Spleen (tissue), 7 donors: ENCODE data around the gene MPDU1.

Source experiments
- POLR2A ChIP-seq, 3 donors: fragments of 450-650 bp; IDR thresholded peaks; one replicate each; pipeline ENCODE4 v1.5.1; 2017; ENCODE audit warnings: antibody characterized with exemption in 3 of 3, mild to moderate bottlenecking in 1 of 3
- TF ChIP-seq, protein P1 (sequence below), 11 experiments: fragments of 200-600 bp in 7 of 11; fragments of 450-650 bp in 4 of 11; sonication (generic) in 4 of 11; IDR thresholded peaks in 8 of 11; conservative IDR thresholded peaks in 3 of 11; 1 replicate in 7 of 11; 2 replicates in 4 of 11; pipeline versions ENCODE4 v1.4.0 to v1.8.0; 2016 to 2021; ENCODE audit warnings: antibody characterized with exemption in 11 of 11, inconsistent platforms in 4 of 11, mild to moderate bottlenecking in 1 of 11
- donor health status: DM: no; HTN: no; CAD: no; lungs with moderate emphysema.
- donor health status: DM: no; HTN: no; CAD: no.
- donor health status: DM: no; HTN: no; CAD: no.

DNA sequence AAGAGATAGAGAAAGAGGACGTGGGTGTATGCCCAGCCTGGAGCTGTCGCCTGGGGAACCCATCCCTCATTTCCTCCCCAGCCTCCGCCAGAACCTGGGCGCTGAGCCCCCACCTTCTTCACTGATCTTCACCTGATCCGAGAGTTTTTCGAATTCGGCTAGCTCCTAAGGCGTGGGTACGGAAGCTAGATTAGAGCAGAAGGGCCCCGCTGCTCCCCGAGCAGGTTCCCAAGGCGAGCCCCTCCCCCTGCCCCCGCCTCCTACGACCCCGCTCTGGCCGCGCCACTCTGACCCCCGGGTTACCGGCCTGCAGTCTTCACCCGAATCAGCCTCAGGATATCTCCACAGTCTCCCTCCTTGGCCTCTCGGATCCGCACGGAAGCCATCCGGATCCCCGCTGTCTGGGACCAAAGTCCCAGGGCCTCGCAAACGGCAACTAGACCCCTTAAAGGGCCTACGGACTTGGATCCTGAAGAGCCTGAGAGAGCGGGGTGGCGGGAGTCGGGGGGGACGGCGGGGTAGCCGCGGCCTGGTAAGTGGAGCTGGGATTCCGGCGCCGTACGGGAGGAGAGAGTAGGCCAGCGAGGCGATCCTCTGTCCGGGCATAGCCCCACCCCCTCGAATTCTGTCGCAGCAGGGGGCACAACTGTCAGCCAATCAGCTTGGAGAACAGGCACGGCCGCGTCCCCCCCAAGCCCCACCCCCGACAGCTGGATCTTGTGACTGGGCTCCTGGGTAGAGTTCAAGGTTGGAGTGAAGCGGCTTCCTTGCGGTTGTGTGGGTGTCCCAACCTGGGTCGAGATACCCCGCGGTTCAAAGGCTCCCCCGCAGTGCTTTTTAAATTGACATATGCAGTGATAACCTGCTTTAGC lies 43.8 kb downstream of the MPDU1 start, which contains the start of gene SAT2:
- TF ChIP-seq POLR2A (IDR thresholded peaks at IDR 0.05) = peak in 2 of 3 donors; percentile 8 to 68
- TF ChIP-seq, protein P1, sequence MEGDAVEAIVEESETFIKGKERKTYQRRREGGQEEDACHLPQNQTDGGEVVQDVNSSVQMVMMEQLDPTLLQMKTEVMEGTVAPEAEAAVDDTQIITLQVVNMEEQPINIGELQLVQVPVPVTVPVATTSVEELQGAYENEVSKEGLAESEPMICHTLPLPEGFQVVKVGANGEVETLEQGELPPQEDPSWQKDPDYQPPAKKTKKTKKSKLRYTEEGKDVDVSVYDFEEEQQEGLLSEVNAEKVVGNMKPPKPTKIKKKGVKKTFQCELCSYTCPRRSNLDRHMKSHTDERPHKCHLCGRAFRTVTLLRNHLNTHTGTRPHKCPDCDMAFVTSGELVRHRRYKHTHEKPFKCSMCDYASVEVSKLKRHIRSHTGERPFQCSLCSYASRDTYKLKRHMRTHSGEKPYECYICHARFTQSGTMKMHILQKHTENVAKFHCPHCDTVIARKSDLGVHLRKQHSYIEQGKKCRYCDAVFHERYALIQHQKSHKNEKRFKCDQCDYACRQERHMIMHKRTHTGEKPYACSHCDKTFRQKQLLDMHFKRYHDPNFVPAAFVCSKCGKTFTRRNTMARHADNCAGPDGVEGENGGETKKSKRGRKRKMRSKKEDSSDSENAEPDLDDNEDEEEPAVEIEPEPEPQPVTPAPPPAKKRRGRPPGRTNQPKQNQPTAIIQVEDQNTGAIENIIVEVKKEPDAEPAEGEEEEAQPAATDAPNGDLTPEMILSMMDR (IDR thresholded peaks at IDR 0.05 in 8 of 11, conservative IDR thresholded peaks at IDR 0.05 in 3 of 11) = no peak
